Coronary artery (tissue), 2 donors: Measurements from ENCODE around the gene TREML4.

Source experiments
- DNase-seq: peaks from one replicate; pipeline ENCODE4 v3.0.0-alpha.2; 2017; ENCODE audit warnings: low spot score
- H3K27ac ChIP-seq, 2 donors: fragments of 200-600 bp; sonication (generic); one replicate each; pipeline ENCODE4 v1.5.1; 2016 to 2019
- H3K4me3 ChIP-seq: fragments of 200-600 bp; sonication (generic); 2 replicates; pipeline ENCODE4 v1.5.1; 2016; ENCODE audit warnings: mild to moderate bottlenecking, moderate library complexity
- CTCF ChIP-seq: fragments of 200-600 bp; sonication (generic); IDR thresholded peaks from one replicate; pipeline ENCODE4 v1.5.1; 2019; ENCODE audit warnings: antibody characterized with exemption

Gene TREML4

GRCh38 chr6:41222045-41222444 is 6.1 kb upstream of the TREML4 start:
- no peak overlapping the region for H3K4me3 ChIP-seq
- DNase-seq: no peak
- TF ChIP-seq CTCF: no peak
- no peak overlapping the region for H3K27ac ChIP-seq

GRCh38 chr6:41222513-41222912 is 5.6 kb upstream of the TREML4 start:
- TF ChIP-seq CTCF: no peak
- no peak for DNase-seq

GRCh38 chr6:41224800-41225199 is 3.3 kb upstream of the TREML4 start:
- no peak for DNase-seq
- no peak overlapping the region for H3K27ac ChIP-seq
- no peak for TF ChIP-seq CTCF
- H3K4me3 ChIP-seq: no peak overlapping the region

More at GRCh38 chr6:41222513-41222912, 5.6 kb upstream of the TREML4 start:
- H3K27ac ChIP-seq: no peak overlapping the region
- H3K4me3 ChIP-seq: no peak overlapping the region

GRCh38 chr6:41226752-41227151 is 1.4 kb upstream of the TREML4 start:
- H3K4me3 ChIP-seq: no peak overlapping the region
- no peak for TF ChIP-seq CTCF
- DNase-seq: no peak
- no peak overlapping the region for H3K27ac ChIP-seq

GRCh38 chr6:41228616-41229015 is 467 bp downstream of the TREML4 start:
- Histone ChIP-seq H3K4me3 (no peak overlapping the region), H3K27ac (no peak overlapping the region)
- TF ChIP-seq CTCF: no peak
- no peak for DNase-seq

- TF ChIP-seq CTCF: no peak
- Histone ChIP-seq H3K27ac (no peak overlapping the region), H3K4me3 (no peak overlapping the region)
- DNase-seq: peak; percentile 38
These were observed 1.6 kb downstream of the TREML4 start for GRCh38 chr6:41229721-41230120.

GRCh38 chr6:41231246-41231645 is 3.1 kb downstream of the TREML4 start:
- H3K4me3 ChIP-seq: no peak overlapping the region
- no peak for TF ChIP-seq CTCF
- H3K27ac ChIP-seq: no peak overlapping the region
- DNase-seq: peak; percentile 17
